ENCODE data around the gene PRR23E. TPM values are rescaled to one million over a fixed set of nuclear protein-coding genes. Genes with fewer than 3 reads are reported as not detected.

PRR23E gene
- total and polyA plus RNA-seq, 2 donors from 2014 or later = not detected

DNA sequence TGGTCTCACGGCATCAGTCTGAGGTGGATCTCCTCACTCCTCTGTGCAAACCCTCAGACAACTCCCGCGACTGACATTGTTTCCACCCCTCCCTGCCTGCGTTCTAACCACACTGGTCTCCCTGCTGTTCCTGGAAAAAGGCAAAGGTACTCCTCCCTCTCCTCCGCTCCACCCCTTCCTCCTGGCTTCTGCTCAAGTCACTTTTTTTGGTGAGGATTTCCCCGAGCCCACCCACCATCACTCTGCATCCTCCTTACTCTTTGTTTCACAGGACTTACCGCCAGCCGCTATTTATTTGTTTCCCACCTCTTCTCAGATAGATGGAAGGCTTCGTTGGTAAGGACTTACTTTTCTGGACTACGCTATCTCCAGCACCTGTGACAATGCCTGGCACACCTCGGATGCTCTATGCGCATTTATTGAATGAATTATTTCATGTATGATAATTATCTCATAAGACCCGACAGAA is 25.6 kb downstream of the PRR23E start:
- intact Hi-C loops (cut with DNase I) = no loop called here
- no peak overlapping the region for H3K4me3 ChIP-seq (ENCODE audit: low read length in 3 of 3)
- DNase-seq (no peak), FAIRE-seq (no peak)
- H3K9me3 ChIP-seq (ENCODE audit: control insufficient read depth in 2 of 3, insufficient read depth in 1 of 3, low read length in 3 of 3) = no peaks in the 10 kb centered on the region
- no peak overlapping the region for H3K27ac ChIP-seq (ENCODE audit: low read depth in 2 of 2, low read length in 2 of 2)
- TF ChIP-seq, protein P1, sequence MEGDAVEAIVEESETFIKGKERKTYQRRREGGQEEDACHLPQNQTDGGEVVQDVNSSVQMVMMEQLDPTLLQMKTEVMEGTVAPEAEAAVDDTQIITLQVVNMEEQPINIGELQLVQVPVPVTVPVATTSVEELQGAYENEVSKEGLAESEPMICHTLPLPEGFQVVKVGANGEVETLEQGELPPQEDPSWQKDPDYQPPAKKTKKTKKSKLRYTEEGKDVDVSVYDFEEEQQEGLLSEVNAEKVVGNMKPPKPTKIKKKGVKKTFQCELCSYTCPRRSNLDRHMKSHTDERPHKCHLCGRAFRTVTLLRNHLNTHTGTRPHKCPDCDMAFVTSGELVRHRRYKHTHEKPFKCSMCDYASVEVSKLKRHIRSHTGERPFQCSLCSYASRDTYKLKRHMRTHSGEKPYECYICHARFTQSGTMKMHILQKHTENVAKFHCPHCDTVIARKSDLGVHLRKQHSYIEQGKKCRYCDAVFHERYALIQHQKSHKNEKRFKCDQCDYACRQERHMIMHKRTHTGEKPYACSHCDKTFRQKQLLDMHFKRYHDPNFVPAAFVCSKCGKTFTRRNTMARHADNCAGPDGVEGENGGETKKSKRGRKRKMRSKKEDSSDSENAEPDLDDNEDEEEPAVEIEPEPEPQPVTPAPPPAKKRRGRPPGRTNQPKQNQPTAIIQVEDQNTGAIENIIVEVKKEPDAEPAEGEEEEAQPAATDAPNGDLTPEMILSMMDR (IDR thresholded peaks at IDR 0.05; ENCODE audit: borderline replicate concordance, extremely low read depth, insufficient read depth) = no peak
- no peak overlapping the region for H3K9ac ChIP-seq (ENCODE audit: low read length in 3 of 3)
- H3K36me3 ChIP-seq (ENCODE audit: control insufficient read depth in 2 of 3, insufficient read depth in 3 of 3, low read length in 3 of 3) = no peaks in the 10 kb centered on the region
- H3K27me3 ChIP-seq (ENCODE audit: control insufficient read depth, insufficient read depth, low read length) = no peaks in the 10 kb centered on the region
- H3K4me1 ChIP-seq (ENCODE audit: control insufficient read depth in 2 of 3, insufficient read depth in 2 of 3, low read depth in 1 of 3, low read length in 3 of 3) = no peaks in the 10 kb centered on the region

DNA sequence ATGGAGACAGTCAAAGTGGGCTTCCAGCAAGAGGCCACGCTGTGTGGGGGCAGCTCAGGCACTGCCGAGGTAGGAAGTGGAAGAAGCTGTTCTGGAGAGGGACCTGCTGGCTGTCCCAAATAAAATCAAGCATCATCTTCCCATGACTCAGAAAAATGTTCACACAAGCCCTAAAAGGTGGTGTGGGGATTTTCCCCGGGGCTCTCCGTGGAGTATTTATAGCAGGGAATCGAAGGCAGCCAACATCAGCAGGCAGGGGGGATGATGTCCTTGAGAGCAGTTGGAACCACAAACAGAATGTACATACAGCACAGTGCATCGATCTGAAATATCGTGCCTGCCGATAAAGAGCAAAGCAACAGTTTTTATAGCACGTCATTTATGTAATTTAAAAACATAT is 27.6 kb downstream of the PRR23E start:
- TF ChIP-seq, protein P1 (IDR thresholded peaks at IDR 0.05; ENCODE audit: borderline replicate concordance, extremely low read depth, insufficient read depth) = no peak
- H3K27me3 ChIP-seq (ENCODE audit: control insufficient read depth, insufficient read depth, low read length) = no peaks in the 10 kb centered on the region
- H3K4me1 ChIP-seq (ENCODE audit: control insufficient read depth in 2 of 3, insufficient read depth in 2 of 3, low read depth in 1 of 3, low read length in 3 of 3) = no peaks in the 10 kb centered on the region
- FAIRE-seq (no peak), DNase-seq (no peak)
- no peaks in the 10 kb centered on the region for H3K9me3 ChIP-seq (ENCODE audit: control insufficient read depth in 2 of 3, insufficient read depth in 1 of 3, low read length in 3 of 3)
- intact Hi-C loops (cut with DNase I) = no loop called here
- H3K4me3 ChIP-seq (ENCODE audit: low read length in 3 of 3) = no peak overlapping the region
- H3K36me3 ChIP-seq (ENCODE audit: control insufficient read depth in 2 of 3, insufficient read depth in 3 of 3, low read length in 3 of 3) = no peaks in the 10 kb centered on the region
- no peak overlapping the region for H3K9ac ChIP-seq (ENCODE audit: low read length in 3 of 3)
- no peak overlapping the region for H3K27ac ChIP-seq (ENCODE audit: low read depth in 2 of 2, low read length in 2 of 2)

DNA sequence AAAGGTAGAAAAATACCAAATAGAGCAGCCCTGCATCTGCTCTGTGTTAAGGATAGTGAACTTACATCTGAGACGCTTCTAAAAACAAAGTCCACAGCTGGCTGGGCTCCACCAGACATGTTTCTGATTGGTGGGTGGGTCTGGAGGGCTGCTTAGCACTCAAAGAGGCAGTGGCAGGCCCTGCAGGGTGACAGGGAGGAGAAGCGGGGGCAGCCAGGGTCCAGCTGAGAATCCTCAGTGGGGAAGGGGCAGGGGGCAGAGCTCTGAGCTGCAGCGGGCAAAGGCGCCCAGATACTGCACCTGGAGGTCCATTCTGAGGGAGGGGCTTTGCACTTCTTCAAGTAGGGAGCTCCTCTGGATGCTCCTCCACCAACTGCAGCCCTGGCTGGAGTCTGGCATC is 28.1 kb downstream of the PRR23E start:
- TF ChIP-seq, protein P1 (IDR thresholded peaks at IDR 0.05; ENCODE audit: borderline replicate concordance, extremely low read depth, insufficient read depth) = no peak
- peak in 3 of 5 donors; percentile 45 to 62 (median 49) for DNase-seq
- H3K36me3 ChIP-seq (ENCODE audit: control insufficient read depth in 2 of 3, insufficient read depth in 3 of 3, low read length in 3 of 3) = no peaks in the 10 kb centered on the region
- H3K27me3 ChIP-seq (ENCODE audit: control insufficient read depth, insufficient read depth, low read length) = no peaks in the 10 kb centered on the region
- FAIRE-seq = no peak
- no peak overlapping the region for H3K9ac ChIP-seq (ENCODE audit: low read length in 3 of 3)
- H3K27ac ChIP-seq (ENCODE audit: low read depth in 2 of 2, low read length in 2 of 2) = no peak overlapping the region
- H3K4me3 ChIP-seq (ENCODE audit: low read length in 3 of 3) = no peak overlapping the region
- no peaks in the 10 kb centered on the region for H3K4me1 ChIP-seq (ENCODE audit: control insufficient read depth in 2 of 3, insufficient read depth in 2 of 3, low read depth in 1 of 3, low read length in 3 of 3)
- H3K9me3 ChIP-seq (ENCODE audit: control insufficient read depth in 2 of 3, insufficient read depth in 1 of 3, low read length in 3 of 3) = peaks cover 0 to 3% (median 0%) of the 10 kb centered on the region in 3 donors
- intact Hi-C loops (cut with DNase I) = no loop called here

DNA sequence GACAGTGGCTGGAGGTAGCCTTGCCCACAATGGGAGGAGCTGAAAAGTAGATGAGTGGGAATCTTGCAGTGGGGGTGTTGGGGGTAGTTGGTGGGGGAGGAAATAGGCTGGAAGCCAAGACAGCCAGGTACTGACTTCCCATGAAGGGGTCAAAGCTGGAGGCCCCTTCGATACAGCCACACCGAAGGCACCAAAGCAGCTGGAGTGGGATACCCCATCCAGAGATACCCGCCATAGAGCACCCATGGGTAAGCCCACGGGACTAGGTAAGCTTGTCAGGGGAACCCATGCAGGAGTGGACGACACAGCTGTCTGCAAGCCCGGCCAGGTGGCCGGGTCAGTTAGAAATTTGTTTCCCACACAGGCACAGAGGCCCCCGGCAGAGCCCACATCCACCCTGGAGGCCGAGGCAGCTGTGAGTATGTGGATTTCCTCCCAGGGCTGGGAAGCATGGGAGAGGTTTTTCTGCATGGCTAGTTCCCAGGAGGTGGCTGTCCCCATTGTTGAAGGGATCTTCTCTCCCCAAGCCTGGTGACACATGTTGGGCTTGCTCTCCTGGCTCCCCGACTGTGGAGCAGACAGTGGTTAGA is 28.6 kb downstream of the PRR23E start:
- H3K36me3 ChIP-seq (ENCODE audit: control insufficient read depth in 2 of 3, insufficient read depth in 3 of 3, low read length in 3 of 3) = no peaks in the 10 kb centered on the region
- H3K27me3 ChIP-seq (ENCODE audit: control insufficient read depth, insufficient read depth, low read length) = no peaks in the 10 kb centered on the region
- no peak overlapping the region for H3K9ac ChIP-seq (ENCODE audit: low read length in 3 of 3)
- H3K27ac ChIP-seq (ENCODE audit: low read depth in 2 of 2, low read length in 2 of 2) = no peak overlapping the region
- H3K9me3 ChIP-seq (ENCODE audit: control insufficient read depth in 2 of 3, insufficient read depth in 1 of 3, low read length in 3 of 3) = peaks cover 0 to 3% (median 0%) of the 10 kb centered on the region in 3 donors
- intact Hi-C loops (cut with DNase I) = no loop called here
- FAIRE-seq = no peak
- DNase-seq = no peak
- H3K4me3 ChIP-seq (ENCODE audit: low read length in 3 of 3) = no peak overlapping the region
- TF ChIP-seq, protein P1 (IDR thresholded peaks at IDR 0.05; ENCODE audit: borderline replicate concordance, extremely low read depth, insufficient read depth) = no peak
- no peaks in the 10 kb centered on the region for H3K4me1 ChIP-seq (ENCODE audit: control insufficient read depth in 2 of 3, insufficient read depth in 2 of 3, low read depth in 1 of 3, low read length in 3 of 3)
